Stimulated activated CD8-positive, alpha-beta memory T cell treated with anti-CD3 and anti-CD28 coated beads, Interleukin-12 subunit alpha, Interleukin-12 subunit beta, amount 100 ng/mL, for 24 hours (primary cell): ENCODE results near the gene WIPF3.

Experiments used
- DNase-seq: peaks from one replicate; pipeline ENCODE4 v3.0.0-alpha.2; 2020; ENCODE audit errors: extremely low read depth

Gene WIPF3

GRCh38 chr7:29809533-29810155 lies 3.3 kb downstream of the WIPF3 start:
- DNase-seq: no peak

- DNase-seq: no peak
Observed at GRCh38 chr7:29810297-29810696, 4.0 kb downstream of the WIPF3 start.

GRCh38 chr7:29810813-29811482 lies 4.6 kb downstream of the WIPF3 start:
- no peak for DNase-seq

GRCh38 chr7:29811586-29811985 lies 5.3 kb downstream of the WIPF3 start:
- no peak for DNase-seq

- DNase-seq: no peak
Observed at GRCh38 chr7:29812185-29812876, 6.0 kb downstream of the WIPF3 start.

- DNase-seq: no peak
Observed at GRCh38 chr7:29815181-29816105, 9.1 kb downstream of the WIPF3 start.

- DNase-seq: no peak
Observed at GRCh38 chr7:29818308-29818707, 12.0 kb downstream of the WIPF3 start.

GRCh38 chr7:29825775-29826529 lies 19.6 kb downstream of the WIPF3 start:
- DNase-seq: no peak

GRCh38 chr7:29826530-29826822 lies 20.2 kb downstream of the WIPF3 start:
- no peak for DNase-seq

GRCh38 chr7:29826904-29827303 lies 20.6 kb downstream of the WIPF3 start:
- no peak for DNase-seq

- no peak for DNase-seq
Observed at GRCh38 chr7:29831705-29832104, 25.4 kb downstream of the WIPF3 start.

- no peak for DNase-seq
Observed at GRCh38 chr7:29833929-29834328, 27.6 kb downstream of the WIPF3 start.

- no peak for DNase-seq
Observed at GRCh38 chr7:29835718-29836117, 29.4 kb downstream of the WIPF3 start.

GRCh38 chr7:29839302-29839701 lies 33.0 kb downstream of the WIPF3 start:
- DNase-seq: no peak

GRCh38 chr7:29839921-29840320 lies 33.6 kb downstream of the WIPF3 start:
- DNase-seq: no peak

- DNase-seq: no peak
Observed at GRCh38 chr7:29840701-29841100, 34.4 kb downstream of the WIPF3 start.

- no peak for DNase-seq
Observed at GRCh38 chr7:29841926-29842701, 35.8 kb downstream of the WIPF3 start.

- DNase-seq: no peak
Observed at GRCh38 chr7:29843093-29843492, 36.8 kb downstream of the WIPF3 start.

- DNase-seq: no peak
Observed at GRCh38 chr7:29843726-29844125, 37.4 kb downstream of the WIPF3 start.

- no peak for DNase-seq
Observed at GRCh38 chr7:29844559-29844958, 38.3 kb downstream of the WIPF3 start.

GRCh38 chr7:29847496-29847895 lies 41.2 kb downstream of the WIPF3 start:
- no peak for DNase-seq
